Naive B cell (primary cell): Measurements from ENCODE around the gene ODC1. TPM values are rescaled to one million over a fixed set of nuclear protein-coding genes. Genes with fewer than 3 reads are reported as not detected.
"Not testable (repeated sequence)": the region's sequence is repeated elsewhere in the genome, so short reads cannot be mapped to it uniquely, and the experiment has no call there.

ENCODE experiments used
- ATAC-seq, 2 donors: fragments of 150-1000 bp; cut with Tn5 transposase; 2 replicates each; pipeline ENCODE4 v1.10.0; 2021; ENCODE audit warnings: low read depth in 2 of 2, mild to moderate bottlenecking in 2 of 2, moderate library complexity in 2 of 2
- DNase-seq: peaks from one replicate; pipeline ENCODE4 v3.0.0; 2022
- H3K27ac Mint-ChIP-seq, 6 donors: one replicate each; pipeline ENCODE4 v1.8.0; 2020 to 2022; ENCODE audit warnings: mild to moderate bottlenecking in 6 of 6, mixed read lengths in 6 of 6, moderate library complexity in 5 of 6, inconsistent platforms in 2 of 6
- H3K27me3 Mint-ChIP-seq, 3 donors: one replicate each; pipeline ENCODE4 v1.8.0; 2021 to 2022; ENCODE audit warnings: mixed read lengths in 3 of 3, mild to moderate bottlenecking in 1 of 3
- H3K36me3 Mint-ChIP-seq, 2 donors: one replicate each; pipeline ENCODE4 v1.8.0; 2020 to 2022; ENCODE audit warnings: mixed read lengths in 2 of 2, inconsistent platforms in 1 of 2, mild to moderate bottlenecking in 1 of 2
- H3K4me1 Mint-ChIP-seq, 3 donors: one replicate each; pipeline ENCODE4 v1.8.0; 2020 to 2022; ENCODE audit warnings: mixed read lengths in 3 of 3, inconsistent platforms in 1 of 3, mild to moderate bottlenecking in 1 of 3, moderate library complexity in 1 of 3
- H3K4me3 Mint-ChIP-seq, 8 donors: one replicate each; pipeline ENCODE4 v1.8.0; 2020 to 2022; ENCODE audit warnings: mild to moderate bottlenecking in 8 of 8, mixed read lengths in 8 of 8, moderate library complexity in 8 of 8, inconsistent platforms in 2 of 8
- H3K9me3 Mint-ChIP-seq, 7 donors: one replicate each; pipeline ENCODE4 v1.8.0; 2020 to 2022; ENCODE audit warnings: mixed read lengths in 7 of 7, mild to moderate bottlenecking in 5 of 7, inconsistent platforms in 2 of 7, moderate library complexity in 1 of 7
- polyA plus RNA-seq, 6 donors: library from polyadenylated mRNA; unstranded; fragments of 300-500 nt; fragmentation: Illumina TruSeq; gene quantifications; one replicate each; pipeline ENCODE4 v1.2.3, GENCODE V29; 2021; ENCODE audit warnings: low read depth in 6 of 6

ODC1 gene
- 100 to 1,000 TPM; 142 to 202 (median 165) TPM for polyA plus RNA-seq

- ATAC-seq = peak; percentile 75
- peak within 1 kb of the TSS; percentile 84 to 93 (median 88) for H3K4me3 Mint-ChIP-seq
- peaks cover 17 to 62% (median 36%) of the 10 kb centered on the region in 3 donors for H3K4me1 Mint-ChIP-seq
- H3K27me3 Mint-ChIP-seq = no peaks in the 10 kb centered on the region
- peaks cover 19 to 20% of the 10 kb centered on the region in 2 donors for H3K36me3 Mint-ChIP-seq
- peak; percentile 99 for DNase-seq
- peak within 1 kb of the TSS; percentile 88 to 97 (median 92) for H3K27ac Mint-ChIP-seq
- H3K9me3 Mint-ChIP-seq = no peaks in the 10 kb centered on the region
Observed at GRCh38 chr2:10447895-10448575, at the start of gene ODC1. TSS of gene ODC1 (minus strand) at chr2:10448327. CDS start at chr2:10445032, 3,295 bp downstream.

DNA sequence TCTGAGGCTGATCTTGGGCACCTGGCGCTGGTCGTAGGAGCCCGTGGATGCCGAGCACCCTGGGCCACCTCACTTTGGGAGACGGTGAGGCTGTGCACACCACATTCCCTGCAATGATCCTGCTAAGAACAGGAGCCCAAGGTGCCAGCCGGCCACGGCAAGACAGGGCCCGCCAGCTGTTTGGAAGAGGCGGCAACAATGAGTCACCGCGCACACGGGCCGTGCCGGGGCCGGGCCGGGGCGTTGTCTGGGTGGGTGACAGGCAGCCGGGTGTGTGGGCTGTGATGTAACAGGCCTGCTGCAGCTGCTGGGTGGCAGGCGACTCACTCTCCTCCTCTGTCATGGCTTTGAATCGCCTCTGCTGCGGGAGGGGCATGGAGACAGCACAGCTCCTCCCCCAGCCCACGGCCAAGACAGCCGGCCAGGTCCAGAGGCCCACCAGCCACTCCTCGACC lies 49.7 kb upstream of the ODC1 start:
- peaks cover 13 to 60% (median 57%) of the 10 kb centered on the region in 3 donors for H3K27me3 Mint-ChIP-seq
- DNase-seq (no peak), ATAC-seq (no peak)
- H3K4me1 Mint-ChIP-seq = peaks cover 0 to 10% (median 4%) of the 10 kb centered on the region in 3 donors
- H3K4me3 Mint-ChIP-seq = no peak overlapping the region
- H3K27ac Mint-ChIP-seq = no peak overlapping the region
- H3K36me3 Mint-ChIP-seq = peaks cover 0 to 8% of the 10 kb centered on the region in 2 donors
- H3K9me3 Mint-ChIP-seq = no peaks in the 10 kb centered on the region

GRCh38 chr2:10495988-10496313 lies 47.8 kb upstream of the ODC1 start:
- peaks cover 10 to 49% (median 49%) of the 10 kb centered on the region in 3 donors for H3K27me3 Mint-ChIP-seq
- peaks cover 0 to 14% (median 6%) of the 10 kb centered on the region in 7 donors for H3K9me3 Mint-ChIP-seq
- no peak for DNase-seq
- H3K4me1 Mint-ChIP-seq = peaks cover 0 to 10% (median 6%) of the 10 kb centered on the region in 3 donors
- H3K4me3 Mint-ChIP-seq = no peak overlapping the region
- no peak for ATAC-seq
- peaks cover 0 to 13% of the 10 kb centered on the region in 2 donors for H3K36me3 Mint-ChIP-seq
- H3K27ac Mint-ChIP-seq = no peak overlapping the region

DNA sequence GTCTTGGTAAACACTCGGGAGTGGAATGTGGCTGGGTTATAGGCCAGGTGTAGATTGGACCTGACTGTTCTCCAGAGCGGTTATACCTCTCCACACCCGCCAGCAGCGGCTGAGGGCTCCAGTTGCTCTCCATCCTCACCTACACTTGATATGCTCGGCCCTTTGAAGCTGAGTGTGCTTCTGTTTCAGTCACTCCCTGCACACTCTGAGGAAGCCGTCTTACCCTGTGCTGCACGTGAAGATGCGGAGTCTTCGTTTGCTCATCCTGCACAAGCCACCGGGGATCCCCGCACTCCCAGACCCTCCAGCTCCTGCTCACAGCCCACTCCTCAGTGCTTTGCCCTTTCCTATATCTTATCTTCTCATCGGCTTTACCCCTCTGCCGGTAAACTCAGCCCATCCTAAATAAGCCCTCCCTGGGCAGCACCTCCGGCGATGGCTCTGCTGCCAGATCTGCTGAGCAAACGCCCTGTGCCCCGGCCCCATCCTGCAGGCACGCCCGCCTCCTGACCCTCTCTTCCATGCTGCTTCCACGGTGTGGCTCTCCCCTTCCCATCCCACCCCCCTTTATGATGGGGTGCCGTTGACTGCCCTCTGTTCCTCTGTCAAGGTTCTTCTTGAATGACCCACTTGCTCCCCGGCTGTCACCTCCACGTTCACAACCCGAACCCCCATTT lies 47.3 kb upstream of the ODC1 start:
- Mint-ChIP-seq H3K9me3 (peaks cover 0 to 16% (median 7%) of the 10 kb centered on the region in 7 donors), H3K4me1 (peaks cover 0 to 10% (median 6%) of the 10 kb centered on the region in 3 donors), H3K4me3 (no peak overlapping the region), H3K27ac (no peak overlapping the region), H3K36me3 (peaks cover 0 to 15% of the 10 kb centered on the region in 2 donors), H3K27me3 (peaks cover 10 to 54% (median 50%) of the 10 kb centered on the region in 3 donors)
- DNase-seq (no peak), ATAC-seq (no peak)

DNA sequence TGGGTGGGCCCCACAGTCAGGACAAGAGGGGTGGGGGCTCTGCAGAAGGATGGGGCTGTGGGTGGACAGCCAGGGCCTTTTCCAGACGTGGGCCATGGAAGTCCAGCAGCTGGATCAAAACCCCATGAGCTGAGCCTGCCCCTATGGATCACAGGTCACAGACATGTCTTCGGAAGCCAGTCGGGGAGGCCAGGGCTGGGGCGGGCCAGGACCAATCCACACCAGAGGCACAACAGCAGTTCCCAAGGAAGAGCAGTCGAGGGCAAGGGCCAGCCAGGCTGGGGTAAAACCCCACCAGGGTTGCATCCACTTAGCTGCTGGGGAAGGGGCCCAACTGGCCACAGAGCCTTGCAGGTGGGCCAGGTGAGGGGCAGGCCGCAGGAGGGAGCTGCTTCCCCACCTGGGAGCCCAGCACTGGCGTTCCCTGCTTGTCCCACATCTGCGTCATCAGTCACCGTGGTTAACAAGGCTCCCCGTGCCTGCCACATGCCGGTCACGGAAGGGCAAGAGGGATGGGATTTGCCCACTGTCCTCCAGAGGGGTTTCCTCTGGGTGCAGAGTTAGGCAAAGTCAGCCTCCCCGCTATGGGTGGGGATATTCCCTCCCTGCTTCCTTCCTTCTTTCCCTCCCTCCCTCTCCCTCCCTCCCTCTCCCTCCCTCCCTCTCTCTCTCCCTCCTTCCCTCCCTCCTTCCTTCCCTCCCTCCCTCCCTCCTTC lies 46.4 kb upstream of the ODC1 start:
- no peak overlapping the region for H3K4me3 Mint-ChIP-seq
- peaks cover 0 to 10% (median 6%) of the 10 kb centered on the region in 3 donors for H3K4me1 Mint-ChIP-seq
- H3K27me3 Mint-ChIP-seq = peaks cover 8 to 59% (median 57%) of the 10 kb centered on the region in 3 donors
- peaks cover 0 to 15% of the 10 kb centered on the region in 2 donors for H3K36me3 Mint-ChIP-seq
- DNase-seq (no peak), ATAC-seq (no peak)
- no peak overlapping the region for H3K27ac Mint-ChIP-seq
- peaks cover 0 to 16% (median 7%) of the 10 kb centered on the region in 7 donors for H3K9me3 Mint-ChIP-seq

DNA sequence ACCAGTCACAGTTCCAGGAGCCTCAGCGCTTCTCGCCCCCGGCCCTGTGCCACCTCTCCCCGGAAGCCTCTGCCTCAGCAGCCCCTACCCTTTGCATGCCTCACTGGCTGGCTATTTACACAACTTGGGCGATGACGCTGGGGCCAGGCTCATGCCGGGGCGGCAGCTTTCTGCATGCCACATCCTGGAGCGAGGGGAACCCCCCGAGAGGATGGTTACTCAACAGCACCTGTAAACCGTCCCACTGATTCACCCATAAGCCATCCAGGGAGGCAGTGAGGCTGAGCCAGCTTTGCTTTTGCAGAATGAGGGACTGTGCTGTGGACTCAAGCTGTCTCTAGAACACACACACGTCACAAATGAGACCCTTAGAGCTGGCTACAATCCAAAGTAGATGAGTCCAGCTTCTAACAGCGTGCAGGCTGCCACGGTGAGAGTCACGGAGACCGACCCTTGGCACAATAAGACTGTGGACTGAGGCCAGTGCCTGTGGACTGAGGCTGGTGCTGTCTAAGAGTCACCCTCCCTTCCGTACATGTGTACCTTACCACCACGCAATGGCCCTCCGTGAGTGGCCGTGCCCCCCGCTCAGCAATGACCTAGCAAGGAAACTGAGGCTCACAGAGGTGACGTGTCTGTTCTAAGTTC lies 45.6 kb upstream of the ODC1 start:
- H3K4me3 Mint-ChIP-seq = peak overlapping the region in 1 of 8 donors; percentile 16
- peaks cover under 1 to 15% of the 10 kb centered on the region in 2 donors for H3K36me3 Mint-ChIP-seq
- DNase-seq = peak; percentile 55
- peak overlapping the region in 2 of 6 donors; percentile 23 to 54 for H3K27ac Mint-ChIP-seq
- ATAC-seq = peak; percentile 91 to 94
- H3K4me1 Mint-ChIP-seq = peaks cover 0 to 10% (median 6%) of the 10 kb centered on the region in 3 donors
- H3K27me3 Mint-ChIP-seq = peaks cover 6 to 56% (median 55%) of the 10 kb centered on the region in 3 donors
- peaks cover 0 to 16% (median 7%) of the 10 kb centered on the region in 7 donors for H3K9me3 Mint-ChIP-seq

DNA sequence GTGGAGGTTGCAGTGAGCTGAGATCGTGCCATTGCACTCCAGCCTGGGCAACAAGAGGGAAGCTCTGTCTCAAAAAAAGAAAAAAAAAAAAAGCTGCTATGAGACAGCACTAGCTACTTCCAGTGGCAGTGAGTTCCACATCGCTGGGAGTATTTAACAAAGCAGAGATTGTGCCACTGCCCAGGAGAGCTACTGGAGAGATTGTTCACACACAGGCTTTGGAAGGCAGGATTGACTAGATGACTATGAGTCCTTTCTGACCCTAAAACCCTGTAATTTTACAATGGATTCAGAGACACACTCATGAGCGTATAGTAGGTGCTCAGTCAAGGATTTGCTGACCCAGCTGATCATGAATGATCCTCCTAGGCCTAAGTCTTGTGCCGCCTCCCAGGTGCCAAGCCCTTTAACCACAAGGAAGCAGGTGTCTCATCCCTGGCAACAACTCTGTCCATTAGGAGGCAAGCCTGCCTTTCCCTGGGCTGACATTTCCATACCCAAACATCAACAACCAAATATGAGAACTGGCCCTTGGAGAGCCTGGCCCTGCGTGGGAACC lies 45.0 kb upstream of the ODC1 start:
- Mint-ChIP-seq H3K36me3 (peaks cover 4 to 20% of the 10 kb centered on the region in 2 donors), H3K4me1 (peaks cover 0 to 10% (median 6%) of the 10 kb centered on the region in 3 donors), H3K9me3 (peaks cover 0 to 16% (median 8%) of the 10 kb centered on the region in 7 donors), H3K27ac (peak overlapping the region in 3 of 6 donors; percentile 23 to 54 (median 44)), H3K27me3 (peaks cover 6 to 56% (median 55%) of the 10 kb centered on the region in 3 donors), H3K4me3 (no peak overlapping the region)
- ATAC-seq (peak; percentile 11 to 16), DNase-seq (no peak)

GRCh38 chr2:10490806-10491291 lies 42.7 kb upstream of the ODC1 start:
- H3K9me3 Mint-ChIP-seq = peaks cover 0 to 16% (median 8%) of the 10 kb centered on the region in 7 donors
- ATAC-seq = no peak
- no peak overlapping the region for H3K27ac Mint-ChIP-seq
- DNase-seq = no peak
- peaks cover 4 to 12% of the 10 kb centered on the region in 2 donors for H3K36me3 Mint-ChIP-seq
- peaks cover 0 to 8% (median 6%) of the 10 kb centered on the region in 3 donors for H3K4me1 Mint-ChIP-seq
- peaks cover 6 to 50% (median 48%) of the 10 kb centered on the region in 3 donors for H3K27me3 Mint-ChIP-seq
- peak overlapping the region in 1 of 8 donors; percentile 9 for H3K4me3 Mint-ChIP-seq

DNA sequence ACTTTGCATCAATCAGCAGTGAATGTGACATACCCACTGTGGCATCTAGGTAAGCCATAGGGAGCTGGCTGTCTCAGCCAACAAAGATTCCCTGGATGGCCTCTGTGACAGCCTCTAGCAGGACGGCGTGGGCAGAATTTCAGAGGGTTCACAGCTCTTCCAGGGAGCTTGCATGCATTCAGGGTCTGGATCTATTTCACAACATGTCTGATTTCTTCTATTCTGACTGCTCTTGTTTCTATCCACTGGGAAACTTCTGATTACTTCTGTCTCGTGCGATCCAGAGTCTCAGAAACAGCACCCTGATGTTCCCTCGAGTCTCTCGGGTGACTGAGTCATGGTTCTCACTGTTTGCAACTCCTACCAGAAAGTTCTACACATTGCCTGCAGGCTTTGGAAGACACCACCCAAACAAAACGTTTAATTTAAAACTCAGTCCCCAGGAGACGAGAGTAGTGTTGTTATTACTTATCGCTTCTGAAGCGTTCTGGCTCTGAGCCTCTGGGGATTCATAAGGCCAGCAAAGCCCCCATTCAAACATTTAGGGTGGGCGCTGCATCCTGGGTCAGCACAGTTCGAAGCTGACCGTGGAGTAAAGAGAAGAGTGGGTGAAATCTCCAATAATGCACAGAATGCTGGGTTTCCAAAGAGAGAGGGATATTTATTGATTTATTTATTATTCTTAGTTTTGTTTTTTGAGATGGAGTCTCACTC lies 41.9 kb upstream of the ODC1 start:
- Mint-ChIP-seq H3K4me1 (peaks cover 0 to 5% (median 2%) of the 10 kb centered on the region in 3 donors), H3K9me3 (peaks cover 0 to 16% (median 8%) of the 10 kb centered on the region in 7 donors), H3K36me3 (peaks cover 4 to 12% of the 10 kb centered on the region in 2 donors), H3K4me3 (no peak overlapping the region), H3K27me3 (peaks cover 5 to 42% (median 40%) of the 10 kb centered on the region in 3 donors), H3K27ac (peak overlapping the region in 2 of 6 donors; percentile 44 to 56)
- ATAC-seq = no peak
- no peak for DNase-seq

- not testable (repeated sequence) for DNase-seq, H3K27ac Mint-ChIP-seq, H3K4me1 Mint-ChIP-seq, ATAC-seq, H3K4me3 Mint-ChIP-seq
- peaks cover 0 to 16% (median 8%) of the 10 kb centered on the region in 7 donors for H3K9me3 Mint-ChIP-seq
- H3K27me3 Mint-ChIP-seq = peaks cover 13 to 44% (median 42%) of the 10 kb centered on the region in 3 donors
- peaks cover 4 to 12% of the 10 kb centered on the region in 2 donors for H3K36me3 Mint-ChIP-seq
Observed at GRCh38 chr2:10488142-10488541, 40.0 kb upstream of the ODC1 start.

- Mint-ChIP-seq H3K36me3 (peaks cover 4 to 12% of the 10 kb centered on the region in 2 donors), H3K27me3 (peaks cover 13 to 49% (median 44%) of the 10 kb centered on the region in 3 donors), H3K9me3 (peaks cover 0 to 16% (median 8%) of the 10 kb centered on the region in 7 donors)
- not testable (repeated sequence) for H3K4me3 Mint-ChIP-seq, H3K4me1 Mint-ChIP-seq, DNase-seq, H3K27ac Mint-ChIP-seq, ATAC-seq
Observed at GRCh38 chr2:10487741-10488104, 39.6 kb upstream of the ODC1 start.
